ENCODE data around the gene PSMA6.
"Not testable (repeated sequence)": the region's sequence is repeated elsewhere in the genome, so short reads cannot be mapped to it uniquely, and the experiment has no call there.

Gene PSMA6

DNA sequence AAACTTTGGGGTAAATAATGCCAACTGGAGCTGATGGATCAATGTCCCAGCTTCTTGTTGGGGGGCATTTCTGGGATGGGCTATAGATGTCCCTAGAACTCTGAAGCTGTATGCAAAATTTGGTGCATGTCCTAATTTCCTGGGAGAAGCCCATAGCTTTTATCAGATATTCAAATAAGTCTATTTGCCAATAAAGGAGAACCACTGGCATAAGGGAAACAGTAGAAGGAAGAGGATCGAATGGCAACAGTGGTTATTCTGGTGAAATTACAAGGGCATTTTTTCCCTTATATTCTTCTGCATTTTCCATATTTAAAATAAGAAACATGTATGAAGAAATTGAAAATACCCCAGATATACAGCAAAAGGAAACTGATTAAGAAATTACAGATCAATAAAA lies 34.2 kb downstream of the PSMA6 start:
- DNase-seq (ENCODE audit: low spot score) = no peak

DNA sequence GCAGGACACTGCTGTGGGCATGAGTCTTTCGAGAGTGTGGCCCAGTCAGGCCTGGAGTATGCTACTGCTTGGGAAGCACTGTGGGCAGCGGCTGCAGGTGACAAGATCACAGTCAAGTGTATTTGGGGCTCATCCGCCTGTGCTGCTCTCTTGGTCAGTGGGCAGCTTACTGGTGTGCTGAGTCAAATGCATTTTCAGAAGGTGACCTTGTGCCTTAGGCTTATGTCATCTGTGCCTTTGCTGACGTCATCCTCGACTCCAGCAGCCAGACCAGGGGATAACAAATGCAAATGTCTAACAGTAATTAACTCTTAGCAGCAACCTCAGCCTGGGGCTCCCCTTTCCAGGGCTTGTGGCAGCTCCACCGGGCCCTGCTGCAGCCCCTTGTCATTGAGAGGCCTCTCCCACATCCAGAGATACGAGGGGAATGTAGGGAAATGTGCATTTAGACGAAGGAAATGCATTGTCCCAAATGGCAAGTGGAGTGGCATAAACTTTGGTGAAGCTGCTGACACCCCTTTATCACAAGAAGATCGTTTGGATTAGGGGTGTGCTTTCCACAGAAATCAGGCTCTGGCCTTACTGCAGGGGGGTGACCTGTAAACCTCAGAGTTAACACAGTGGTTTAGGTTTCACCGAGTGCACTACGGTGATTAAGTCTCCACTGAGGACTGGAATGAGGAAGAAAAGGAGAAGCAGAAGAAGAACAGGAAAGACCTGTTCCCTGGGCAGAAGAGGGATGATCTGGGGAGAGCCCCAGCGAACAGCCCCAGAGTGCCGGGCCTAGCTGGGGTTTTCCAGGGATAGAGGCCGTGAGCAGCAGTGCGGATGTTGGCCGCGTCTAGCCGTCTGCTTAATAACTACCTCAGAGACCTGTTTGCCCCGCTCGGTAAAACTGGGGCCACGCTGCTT lies 39.7 kb downstream of the PSMA6 start:
- peak; percentile 96 for DNase-seq (ENCODE audit: low spot score)

DNA sequence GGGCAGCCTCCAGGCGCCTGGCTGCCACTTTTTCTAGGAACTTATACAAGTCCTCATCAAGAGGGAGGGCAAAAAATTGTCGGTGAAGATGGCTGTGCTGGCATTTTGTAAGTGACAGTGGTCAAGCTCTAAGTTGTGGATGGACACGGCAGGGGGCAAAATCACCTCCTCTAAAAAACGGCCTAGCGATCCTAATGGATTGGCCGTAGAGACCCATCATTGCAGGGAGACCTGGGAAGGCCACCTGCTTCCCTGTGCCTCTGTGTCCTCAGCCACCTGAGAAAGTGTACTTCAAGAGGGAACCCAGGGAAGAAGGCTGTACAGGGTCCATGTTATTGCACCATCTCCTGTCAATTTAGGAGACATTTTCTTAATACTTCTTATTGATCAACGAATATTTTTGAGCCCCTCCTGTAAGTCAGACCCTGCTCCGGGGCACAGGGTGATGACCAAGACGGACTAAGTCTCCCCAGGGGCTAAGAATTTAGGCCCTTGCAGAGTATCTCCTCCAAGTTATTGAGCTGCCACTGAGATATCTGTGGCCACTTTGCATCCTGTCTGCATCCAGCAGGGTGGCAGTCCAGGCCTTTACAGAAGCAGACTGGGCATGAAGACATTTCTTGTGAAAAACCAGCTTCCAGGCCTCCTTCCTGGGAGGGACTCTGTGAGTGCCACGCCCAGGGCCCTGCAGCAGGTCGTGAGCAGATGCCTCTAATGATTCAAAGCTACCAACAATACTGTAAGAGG lies 40.5 kb downstream of the PSMA6 start:
- DNase-seq (ENCODE audit: low spot score) = peak; percentile 73

DNA sequence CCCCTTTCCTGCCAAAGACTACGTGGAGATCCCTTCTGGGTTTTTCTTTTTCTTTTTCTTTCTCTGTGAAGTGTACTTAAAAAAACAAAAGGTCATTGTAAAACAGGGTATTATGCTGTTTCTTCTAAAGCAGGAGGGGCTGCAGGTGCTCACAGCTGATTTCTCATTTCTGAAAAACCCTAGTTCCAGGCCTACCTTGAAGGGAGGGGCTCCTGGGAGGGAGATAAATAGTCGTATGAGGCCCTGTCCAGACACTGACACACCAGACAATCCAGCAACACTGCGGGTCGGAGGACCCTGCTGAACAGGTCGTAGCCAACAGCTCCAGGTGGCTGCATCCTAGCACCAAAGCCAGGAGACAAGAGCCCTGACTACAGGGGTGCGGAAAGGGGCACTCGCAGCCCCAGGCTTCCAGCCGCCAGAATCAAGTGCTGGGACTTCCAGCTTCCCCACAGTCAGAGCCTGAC lies 41.1 kb downstream of the PSMA6 start:
- DNase-seq (ENCODE audit: low spot score) = no peak

DNA sequence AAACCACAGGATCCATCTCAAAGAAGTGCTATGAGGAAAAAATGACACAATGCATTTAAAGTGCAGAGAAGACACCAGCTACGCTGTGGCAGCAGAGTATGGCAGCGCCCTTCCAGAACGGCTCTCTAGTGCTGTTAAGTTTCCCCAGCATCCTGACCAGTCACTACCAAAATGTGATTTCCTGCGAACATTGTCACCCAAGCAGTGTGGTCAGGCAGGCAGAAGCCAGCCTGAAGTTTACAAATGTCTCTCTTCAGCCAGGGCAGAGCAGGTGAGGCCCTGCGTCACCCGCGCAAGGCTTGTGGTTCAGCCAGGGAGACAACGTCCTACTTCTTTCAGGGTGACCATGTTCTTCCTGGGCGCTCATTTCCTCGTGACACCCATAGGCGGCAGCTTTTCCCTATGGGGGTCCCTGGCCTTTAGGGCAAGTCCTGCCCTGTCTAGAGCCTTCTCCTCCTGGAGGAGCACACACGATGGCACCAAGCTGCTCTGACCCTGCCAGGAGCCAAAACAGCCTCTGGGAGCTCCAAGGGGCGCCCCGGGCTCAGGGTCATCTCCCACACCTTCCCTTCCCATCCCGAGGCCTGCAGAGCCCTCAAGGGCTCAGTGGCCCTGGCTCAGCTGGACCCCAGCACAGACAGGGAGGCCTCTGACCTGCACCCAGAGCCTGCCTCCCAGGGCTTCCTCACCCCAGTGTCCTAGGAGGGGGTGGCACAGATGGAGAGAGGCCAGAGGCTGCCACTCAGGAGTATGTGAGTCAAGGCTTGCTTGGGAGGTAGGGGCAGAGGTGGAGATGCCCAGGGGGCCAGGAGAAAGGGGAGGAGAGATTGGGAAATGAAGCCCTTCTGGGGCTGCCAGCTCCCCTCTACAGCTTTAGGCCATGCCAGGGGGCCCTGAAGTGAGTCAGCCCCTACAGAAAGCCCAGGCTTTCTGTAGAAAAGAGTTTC lies 41.9 kb downstream of the PSMA6 start:
- peak; percentile 20 for DNase-seq (ENCODE audit: low spot score)

DNA sequence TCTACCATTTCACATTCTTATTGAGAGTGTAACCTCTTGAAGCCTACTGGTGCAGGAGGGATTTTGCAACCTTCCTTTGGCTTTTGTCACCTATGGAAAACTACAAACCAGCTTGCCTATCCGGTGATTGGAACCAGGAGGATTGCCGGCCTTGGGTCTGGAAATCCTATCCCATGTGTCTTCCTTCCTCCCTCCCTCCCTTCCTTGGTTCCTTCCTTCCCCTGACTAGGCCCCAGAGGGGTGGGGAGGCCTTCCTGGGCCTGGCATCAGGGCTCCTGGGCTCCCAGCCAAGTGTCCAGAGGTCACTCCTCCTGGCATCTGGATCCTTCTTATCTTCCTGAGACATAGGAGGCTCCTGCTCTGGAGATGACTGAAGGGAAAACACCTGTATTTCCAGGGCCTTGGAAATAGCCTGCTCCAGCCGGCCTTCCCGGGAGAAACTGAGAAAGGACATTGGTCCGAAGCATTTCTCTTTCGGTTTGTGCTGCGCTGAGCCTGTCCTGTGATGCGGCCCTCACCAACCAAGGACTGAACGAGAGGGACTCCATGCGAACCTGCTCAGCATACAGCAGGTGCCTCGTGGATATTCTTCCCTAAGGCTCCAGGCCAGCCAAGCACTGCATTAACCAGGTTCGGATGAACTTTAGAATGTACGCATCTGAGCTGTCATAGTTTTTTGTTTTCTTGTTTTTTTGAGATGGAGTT lies 43.4 kb downstream of the PSMA6 start:
- DNase-seq (ENCODE audit: low spot score) = peak; percentile 82

DNA sequence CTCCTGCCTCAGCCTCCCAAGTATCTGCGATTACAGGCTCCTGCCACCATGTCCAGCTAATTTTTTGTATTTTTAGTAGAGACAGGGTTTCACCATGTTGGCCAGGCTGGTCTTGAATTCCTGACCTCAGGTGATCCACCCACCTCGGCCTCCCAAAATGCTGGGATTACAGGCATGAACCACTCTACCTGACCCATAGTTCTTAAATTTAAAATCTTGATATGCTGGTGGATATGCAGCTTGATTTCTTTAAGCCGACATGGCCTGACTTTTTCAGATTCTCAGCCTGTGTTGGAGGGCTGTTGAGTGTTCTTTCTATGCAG lies 44.0 kb downstream of the PSMA6 start:
- DNase-seq (ENCODE audit: low spot score) = not testable (repeated sequence)

DNA sequence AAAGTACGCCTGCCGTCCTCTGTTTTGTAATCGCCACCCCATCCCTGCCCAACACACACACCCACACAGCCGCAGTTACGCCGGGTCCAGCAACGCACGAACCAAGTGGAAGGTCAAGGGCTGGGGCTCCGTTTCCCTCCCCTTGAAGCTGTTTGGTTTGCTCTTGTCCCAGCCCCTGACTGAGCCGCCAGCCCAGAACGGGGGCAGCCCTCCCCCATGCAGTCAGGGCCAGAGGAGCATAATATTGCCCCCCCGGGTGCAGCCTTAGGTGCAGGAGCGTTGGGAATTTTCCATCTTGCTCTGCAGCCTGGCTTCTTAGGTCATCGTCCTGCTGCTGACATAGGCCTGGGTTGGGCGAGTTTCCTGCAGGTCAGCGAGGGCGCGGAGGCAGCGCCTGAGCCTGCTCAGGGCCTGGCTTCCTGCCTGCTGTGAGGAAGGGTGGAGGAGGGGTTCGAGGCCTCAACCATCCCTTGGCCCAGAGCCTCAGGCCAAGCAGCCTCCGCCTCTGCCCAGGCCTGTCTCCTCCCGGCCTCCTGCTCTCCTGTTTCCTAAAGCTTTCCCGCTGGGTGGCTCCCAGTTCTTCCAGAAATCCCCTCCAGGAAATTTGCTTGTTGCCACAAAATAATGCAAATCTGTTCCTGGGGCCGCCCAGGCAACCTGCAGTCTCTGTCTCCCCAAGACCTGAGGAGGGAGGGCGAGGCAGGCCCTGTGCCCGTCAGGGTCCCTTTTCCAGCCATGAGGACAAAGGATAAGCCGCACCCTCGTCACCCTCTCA lies 44.5 kb downstream of the PSMA6 start:
- DNase-seq (ENCODE audit: low spot score) = peak; percentile 96

DNA sequence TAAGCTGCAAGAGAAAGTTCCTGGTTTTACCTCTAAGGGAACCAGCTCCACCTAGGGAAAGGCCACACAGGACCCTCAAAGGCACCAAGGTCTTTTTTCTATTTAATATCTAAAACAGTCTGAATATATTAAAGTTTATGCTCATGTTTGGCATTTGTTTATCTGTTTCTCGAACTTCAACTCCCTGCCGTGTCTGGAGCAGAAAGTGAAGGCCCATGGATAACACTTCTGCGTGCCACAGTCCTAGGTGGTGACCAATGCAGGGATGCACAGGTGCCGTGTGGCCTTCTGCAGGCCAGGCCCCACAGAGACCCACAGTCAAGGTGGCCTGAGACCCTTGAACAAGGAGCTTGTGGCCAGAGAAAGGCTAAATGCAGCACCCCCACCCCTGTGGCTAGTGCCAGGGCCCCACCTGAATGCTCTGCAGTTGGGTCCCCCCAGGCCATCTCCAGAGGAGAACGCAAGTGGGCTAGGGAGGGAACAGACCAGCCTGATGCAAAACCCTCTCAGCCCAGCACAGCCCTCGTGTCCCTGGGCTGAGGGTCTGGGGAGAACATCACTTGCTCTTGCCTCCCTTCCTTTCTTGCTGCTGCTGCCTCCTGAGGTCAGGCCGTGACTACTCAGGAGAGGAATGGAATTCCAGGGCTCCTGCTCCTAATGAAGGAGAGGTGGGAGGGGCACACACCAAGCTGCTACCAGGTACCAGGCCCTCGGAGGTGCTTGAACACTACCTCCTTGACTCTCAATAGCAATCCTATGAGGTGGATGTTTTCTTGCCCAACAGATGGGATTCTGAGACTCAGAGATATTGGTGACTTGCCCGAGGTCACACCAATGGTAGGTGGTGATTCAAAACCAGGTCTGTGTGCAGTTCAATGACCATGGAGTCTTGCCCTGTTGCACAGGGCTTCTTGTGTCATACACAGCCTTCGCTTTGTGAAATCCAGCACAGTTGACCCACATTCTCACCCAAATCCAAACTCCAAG lies 45.4 kb downstream of the PSMA6 start:
- peak; percentile 94 for DNase-seq (ENCODE audit: low spot score)

DNA sequence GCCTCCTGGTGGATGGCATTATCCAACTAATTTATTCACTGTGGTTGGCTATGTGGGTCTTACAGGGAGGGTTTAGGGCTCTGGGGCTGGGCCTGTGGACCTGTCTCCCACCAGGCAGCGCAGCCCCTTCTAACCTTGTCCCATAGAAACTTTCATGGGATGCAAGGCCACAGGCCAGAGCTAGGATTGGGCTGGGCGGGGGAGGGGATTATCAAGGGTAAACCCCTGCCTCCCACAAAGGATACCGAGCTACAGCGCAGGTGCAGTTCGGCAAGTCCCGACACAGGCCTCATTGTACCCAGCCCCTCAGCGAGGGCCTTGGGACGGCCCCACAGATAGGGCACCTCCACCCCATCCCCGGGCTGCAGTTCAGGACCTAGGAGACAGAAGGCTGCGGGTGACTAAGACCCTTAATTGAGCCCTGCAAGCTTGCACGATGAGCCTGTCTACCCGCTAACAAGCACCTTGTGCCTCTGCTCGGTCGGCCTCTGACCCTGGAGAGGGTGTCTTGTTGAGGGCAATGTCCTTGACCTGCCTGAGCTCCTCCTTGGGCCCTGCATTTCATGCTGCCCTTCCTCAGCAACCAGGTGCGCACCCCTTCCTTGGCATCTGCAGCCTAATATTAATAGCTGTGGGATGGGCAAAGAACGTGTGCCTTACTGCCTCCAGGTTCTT lies 46.7 kb downstream of the PSMA6 start:
- DNase-seq (ENCODE audit: low spot score) = no peak

DNA sequence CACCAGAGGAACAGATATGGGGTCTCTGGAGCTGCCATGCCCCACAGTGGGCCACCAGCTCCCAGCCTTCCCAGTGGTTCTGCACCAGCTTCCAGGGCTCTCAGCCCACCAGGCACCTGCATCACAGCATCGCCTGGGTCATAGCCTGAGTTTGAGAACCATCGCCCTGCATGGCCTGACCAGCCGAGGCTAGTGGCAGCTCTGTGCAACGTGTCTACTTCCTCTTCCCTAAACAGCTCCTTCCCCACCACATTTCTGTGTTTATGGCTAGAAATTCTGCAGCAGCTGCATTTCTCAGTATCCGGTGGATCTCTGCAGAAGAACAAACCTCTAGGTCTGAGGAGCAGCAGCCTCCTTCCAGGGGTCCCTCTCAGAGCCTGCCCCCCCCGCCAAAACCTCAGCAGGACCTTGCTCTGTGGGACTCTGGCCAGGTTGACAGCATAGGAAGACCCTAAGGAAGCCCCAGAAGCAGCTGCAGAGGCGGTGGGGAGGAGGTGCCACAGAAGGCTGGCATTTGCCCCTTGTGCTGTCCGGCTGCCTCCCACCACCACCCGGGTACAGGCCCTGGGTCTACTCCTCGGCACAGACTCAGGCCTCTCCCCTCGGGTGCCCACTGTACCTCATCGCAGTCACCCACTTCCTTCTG lies 47.7 kb downstream of the PSMA6 start:
- no peak for DNase-seq (ENCODE audit: low spot score)

DNA sequence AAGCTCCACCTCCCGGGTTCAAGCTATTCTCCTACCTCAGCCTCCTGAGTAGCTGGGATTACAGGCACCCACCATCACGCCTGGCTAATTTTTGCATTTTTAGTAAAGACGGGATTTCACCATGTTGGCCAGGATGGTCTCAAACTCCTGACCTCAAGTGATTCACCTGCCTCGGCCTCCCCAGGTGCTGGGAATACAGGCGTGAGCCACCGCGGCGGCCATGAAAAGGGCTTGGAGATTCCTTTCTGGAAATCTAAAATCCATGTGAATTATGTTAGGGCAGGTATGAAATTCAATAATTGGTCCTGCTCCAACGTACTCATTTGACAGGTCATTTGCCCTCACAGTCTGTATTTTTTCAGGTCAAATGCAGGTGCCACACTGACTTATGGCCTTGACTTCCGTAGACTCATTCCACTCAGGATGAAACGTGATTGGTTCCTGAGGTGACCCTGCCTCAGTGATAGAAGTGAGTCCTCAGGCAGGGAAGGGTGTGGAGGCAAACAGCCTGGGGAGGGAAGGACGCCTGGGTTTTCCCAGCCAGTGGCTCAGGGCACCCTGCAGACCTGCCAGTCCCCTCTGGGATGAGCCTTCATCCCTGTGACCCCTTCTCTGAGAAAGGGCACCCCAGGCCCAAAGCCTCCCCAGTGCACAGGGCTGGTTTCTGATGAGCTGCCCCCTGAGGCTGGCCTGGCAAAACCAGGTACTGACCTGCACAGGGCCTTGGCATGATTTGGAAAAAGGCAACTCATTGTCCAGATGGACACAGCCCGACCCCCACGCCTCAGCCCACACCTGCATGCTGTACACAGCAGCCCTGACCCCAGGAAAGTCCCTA lies 48.7 kb downstream of the PSMA6 start:
- DNase-seq (ENCODE audit: low spot score) = no peak

DNA sequence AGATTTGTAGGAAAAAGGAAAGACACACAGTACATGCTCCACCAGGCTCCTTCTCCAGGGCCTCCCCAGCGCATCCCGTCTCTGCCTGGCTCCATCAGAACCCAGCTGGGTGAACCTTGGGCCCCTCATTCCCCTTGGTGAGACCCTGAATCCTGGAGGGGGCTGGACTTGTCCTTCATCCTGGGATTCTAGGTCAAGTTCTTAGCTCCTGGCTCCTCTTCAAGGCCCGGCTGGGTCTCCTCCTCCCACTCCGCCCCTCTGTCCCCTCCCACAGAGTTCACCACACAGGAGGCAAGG lies 49.2 kb downstream of the PSMA6 start:
- DNase-seq (ENCODE audit: low spot score) = peak; percentile 11

DNA sequence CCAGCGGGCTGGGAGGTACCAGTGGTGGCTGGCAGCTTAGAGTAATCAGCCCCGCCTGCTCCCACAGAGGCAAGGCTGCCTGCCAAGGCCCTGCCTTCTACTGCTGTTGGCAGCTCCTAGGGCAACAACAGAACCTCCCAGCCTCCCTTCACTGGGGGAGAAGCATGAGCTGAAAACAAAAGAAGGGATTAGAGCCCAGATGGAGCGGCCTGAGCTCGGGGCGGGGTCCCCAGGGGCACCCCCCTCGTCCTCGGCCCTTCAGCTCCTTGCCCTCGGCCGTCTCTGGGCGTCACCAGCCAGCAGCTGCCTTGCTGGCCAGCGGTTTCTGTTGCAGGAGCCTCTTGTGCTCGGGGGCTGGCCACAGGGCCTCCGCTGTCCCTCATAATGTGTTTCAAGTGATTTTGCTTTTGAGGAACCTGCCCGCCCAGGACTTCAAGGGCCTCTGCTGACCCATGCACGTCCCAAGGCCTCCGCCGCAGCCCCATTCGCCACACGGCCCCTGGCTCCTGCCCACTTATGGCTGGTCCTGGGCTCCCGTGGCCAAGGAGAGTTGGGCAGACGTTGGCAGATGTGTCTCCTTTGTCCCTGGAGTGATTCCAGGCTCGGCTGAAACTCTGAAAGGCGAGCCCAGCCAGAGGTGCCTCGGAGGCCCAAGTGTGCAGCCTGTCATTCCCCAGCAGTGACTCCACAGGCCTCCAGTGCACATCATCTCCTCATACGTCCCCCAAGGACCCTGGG lies 49.7 kb downstream of the PSMA6 start:
- peak; percentile 93 for DNase-seq (ENCODE audit: low spot score)

DNA sequence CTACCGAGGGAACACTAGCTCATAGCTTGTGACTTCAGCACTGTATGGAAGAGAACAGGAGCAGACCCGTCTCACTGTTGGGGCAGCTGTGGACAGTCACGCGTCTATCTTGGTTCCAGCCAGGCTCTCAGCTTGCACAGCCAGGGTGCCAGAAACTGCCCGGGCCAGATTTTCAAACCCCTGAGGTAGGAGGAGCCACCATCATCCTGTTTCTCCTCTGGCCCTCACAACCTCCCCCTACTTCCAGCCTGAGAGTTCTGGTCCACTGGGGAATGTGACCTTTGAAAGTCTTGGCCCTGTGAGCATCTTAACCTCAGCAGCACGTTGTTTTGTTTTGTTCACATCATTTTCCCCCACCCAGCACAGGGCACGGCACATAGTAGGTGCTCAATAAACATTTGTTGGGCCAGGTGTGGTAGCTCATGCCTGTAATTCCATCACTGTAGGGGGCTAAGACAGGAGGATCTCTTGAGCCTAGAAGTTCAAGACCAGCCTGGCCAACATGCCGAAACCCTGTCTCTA lies 50.4 kb downstream of the PSMA6 start:
- DNase-seq (ENCODE audit: low spot score) = no peak

DNA sequence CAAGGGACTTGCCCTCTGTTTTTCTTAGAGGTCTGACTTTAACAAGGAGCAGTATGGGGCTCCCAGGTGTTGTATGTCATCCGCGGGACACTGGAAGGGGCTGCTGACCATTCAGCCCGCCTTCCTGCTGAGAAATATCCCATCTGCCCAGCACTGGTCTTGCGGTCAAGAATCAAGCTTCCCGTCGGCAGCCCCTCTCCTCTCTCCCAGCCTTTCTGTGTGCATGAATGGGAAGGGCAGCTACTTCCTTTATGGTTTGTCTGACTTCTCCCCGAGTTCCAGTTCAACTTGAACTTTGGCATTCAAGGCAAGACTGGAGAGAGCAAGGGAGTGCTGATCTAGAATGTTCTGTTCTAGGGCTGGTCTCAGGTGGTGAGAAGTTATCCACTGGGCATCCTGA lies 51.5 kb downstream of the PSMA6 start:
- DNase-seq (ENCODE audit: low spot score) = no peak
